ENCODE measurements around the gene ERCC6L2.

GRCh38 chr9:95862343-95862742 is 13.1 kb upstream of the ERCC6L2 start:
- TF ChIP-seq SMC3 (IDR thresholded peaks at IDR 0.05) (no peak), RFX5 (IDR thresholded peaks at IDR 0.05) (no peak), CTCF (IDR thresholded peaks at IDR 0.05) (no peak), ZFP36 (IDR thresholded peaks at IDR 0.05; ENCODE audit: borderline replicate concordance, partially characterized antibody) (no peak)

Measured in A549 (cell line).